ENCODE results near the gene NEU4.

GRCh38 chr2:241775223-241776177 lies 33.5 kb upstream of the NEU4 start:
- no peak for TF ChIP-seq GATA2 (CRISPR knock-in tag; IDR thresholded peaks at IDR 0.05)
- no peak for TF ChIP-seq ZNF431 (CRISPR knock-in tag; IDR thresholded peaks at IDR 0.05)
- TF ChIP-seq POLR2A (conservative IDR thresholded peaks at IDR 0.05), result no peak
- no peak for TF ChIP-seq CTCF (IDR thresholded peaks at IDR 0.05 in 2 of 3, conservative IDR thresholded peaks at IDR 0.05 in 1 of 3; ENCODE audit: insufficient read depth in 2 of 3, low read depth in 1 of 3, low read length in 3 of 3)
- no peak for TF ChIP-seq ZNF174 (CRISPR knock-in tag; IDR thresholded peaks at IDR 0.05)
- no peak for TF ChIP-seq ZNF121 (CRISPR knock-in tag; conservative IDR thresholded peaks at IDR 0.05)
- no peak for TF ChIP-seq ZBTB49 (CRISPR knock-in tag; IDR thresholded peaks at IDR 0.05; ENCODE audit: borderline replicate concordance)

Data from K562 (cell line).